Body of pancreas (tissue), 4 donors: ENCODE results near the gene PTPRD.

Source experiments
- CTCF ChIP-seq, 7 experiments: fragments of 450-650 bp in 4 of 7; fragments of 200-600 bp in 3 of 7; sonication (generic) in 3 of 7; IDR thresholded peaks; one replicate each; pipeline ENCODE4 v1.5.1; 2016 to 2019; ENCODE audit warnings: antibody characterized with exemption in 7 of 7
- POLR2A ChIP-seq, 3 donors: fragments of 450-650 bp; IDR thresholded peaks; one replicate each; pipeline ENCODE4 v1.6.1; 2016; ENCODE audit warnings: antibody characterized with exemption in 3 of 3, mild to moderate bottlenecking in 2 of 3

GRCh38 chr9:9804109-9804508 is 808.7 kb downstream of the PTPRD start:
- TF ChIP-seq CTCF (IDR thresholded peaks at IDR 0.05) (no peak), POLR2A (IDR thresholded peaks at IDR 0.05) (no peak)
